ENCODE results near the gene CD3E.
"Not testable (repeated sequence)": the region's sequence is repeated elsewhere in the genome, so short reads cannot be mapped to it uniquely, and the experiment has no call there.

Gene CD3E

GRCh38 chr11:118290923-118291322, 13.6 kb upstream of the CD3E start:
- DNase-seq (ENCODE audit: extremely low read depth in 1 of 2, low read depth in 1 of 2) = no peak

- no peak for DNase-seq (ENCODE audit: extremely low read depth in 1 of 2, low read depth in 1 of 2)
Measured at GRCh38 chr11:118291477-118292135, 12.9 kb upstream of the CD3E start.

GRCh38 chr11:118294053-118294452, 10.5 kb upstream of the CD3E start:
- DNase-seq (ENCODE audit: extremely low read depth in 1 of 2, low read depth in 1 of 2) = no peak

- DNase-seq (ENCODE audit: extremely low read depth in 1 of 2, low read depth in 1 of 2) = no peak
Measured at GRCh38 chr11:118295199-118295598, 9.3 kb upstream of the CD3E start.

- DNase-seq (ENCODE audit: extremely low read depth in 1 of 2, low read depth in 1 of 2) = no peak
Measured at GRCh38 chr11:118295815-118296454, 8.6 kb upstream of the CD3E start.

- DNase-seq (ENCODE audit: extremely low read depth in 1 of 2, low read depth in 1 of 2) = no peak
Measured at GRCh38 chr11:118301600-118302195, 2.8 kb upstream of the CD3E start.

GRCh38 chr11:118304227-118304567, 333 bp upstream of the CD3E start:
- DNase-seq (ENCODE audit: extremely low read depth in 1 of 2, low read depth in 1 of 2) = no peak

- DNase-seq (ENCODE audit: extremely low read depth in 1 of 2, low read depth in 1 of 2) = no peak
Measured at GRCh38 chr11:118305726-118306125, 1.2 kb downstream of the CD3E start.

- peak; percentile 28 to 49 for DNase-seq (ENCODE audit: extremely low read depth in 1 of 2, low read depth in 1 of 2)
Measured at GRCh38 chr11:118306556-118306955, 2.0 kb downstream of the CD3E start.

- not testable (repeated sequence) for DNase-seq (ENCODE audit: extremely low read depth in 1 of 2, low read depth in 1 of 2)
Measured at GRCh38 chr11:118308995-118309528, 4.5 kb downstream of the CD3E start.

GRCh38 chr11:118310271-118310670, 5.7 kb downstream of the CD3E start:
- DNase-seq (ENCODE audit: extremely low read depth in 1 of 2, low read depth in 1 of 2) = no peak

- DNase-seq (ENCODE audit: extremely low read depth in 1 of 2, low read depth in 1 of 2) = no peak
Measured at GRCh38 chr11:118310781-118311485, 6.4 kb downstream of the CD3E start.

- no peak for DNase-seq (ENCODE audit: extremely low read depth in 1 of 2, low read depth in 1 of 2)
Measured at GRCh38 chr11:118311518-118311917, 7.0 kb downstream of the CD3E start.

GRCh38 chr11:118312328-118312727, 7.8 kb downstream of the CD3E start:
- no peak for DNase-seq (ENCODE audit: extremely low read depth in 1 of 2, low read depth in 1 of 2)

GRCh38 chr11:118313242-118313641, 8.7 kb downstream of the CD3E start:
- DNase-seq (ENCODE audit: extremely low read depth in 1 of 2, low read depth in 1 of 2) = no peak

- no peak for DNase-seq (ENCODE audit: extremely low read depth in 1 of 2, low read depth in 1 of 2)
Measured at GRCh38 chr11:118314988-118315411, 10.5 kb downstream of the CD3E start.

- no peak for DNase-seq (ENCODE audit: extremely low read depth in 1 of 2, low read depth in 1 of 2)
Measured at GRCh38 chr11:118318124-118318523, 13.6 kb downstream of the CD3E start.

GRCh38 chr11:118318581-118319336, 14.2 kb downstream of the CD3E start:
- no peak for DNase-seq (ENCODE audit: extremely low read depth in 1 of 2, low read depth in 1 of 2)

- no peak for DNase-seq (ENCODE audit: extremely low read depth in 1 of 2, low read depth in 1 of 2)
Measured at GRCh38 chr11:118319337-118319707, 14.8 kb downstream of the CD3E start.

GRCh38 chr11:118320515-118320914, 16.0 kb downstream of the CD3E start:
- no peak for DNase-seq (ENCODE audit: extremely low read depth in 1 of 2, low read depth in 1 of 2)

Measured in activated CD8-positive, alpha-beta memory T cell treated with anti-CD3 and anti-CD28 coated beads for 1 hour (primary cell).